PFSK-1 (cell line): Measurements from ENCODE around the gene MAFG.

Source experiments
- FOXP2 ChIP-seq: optimal IDR thresholded peaks from 2 replicates; pipeline ENCODE3; 2011; ENCODE audit warnings: borderline replicate concordance, control low read depth, inconsistent platforms; ENCODE audit not compliant: insufficient read depth; ENCODE audit errors: extremely low read length, extremely low read depth
- POLR2AphosphoS5 ChIP-seq: IDR thresholded peaks from 2 replicates; pipeline ENCODE4 v1.6.1; 2012; ENCODE audit warnings: low read depth, mild to moderate bottlenecking, control low read depth, low read length, moderate library complexity
- REST ChIP-seq, 2 experiments: IDR thresholded peaks; 2 replicates each; pipeline versions ENCODE4 v1.6.1 to v1.8.0; 2011 to 2012; ENCODE audit warnings: low read depth in 2 of 2, low read length in 2 of 2, control low read depth in 1 of 2, inconsistent platforms in 1 of 2, mild to moderate bottlenecking in 1 of 2, moderate library complexity in 1 of 2; ENCODE audit not compliant: insufficient read depth in 1 of 2
- SIN3A ChIP-seq: IDR thresholded peaks from 2 replicates; pipeline ENCODE4 v1.6.1; 2012; ENCODE audit warnings: mild to moderate bottlenecking, low read length, moderate library complexity, borderline replicate concordance; ENCODE audit not compliant: insufficient read depth
- TAF1 ChIP-seq: IDR thresholded peaks from 2 replicates; pipeline ENCODE4 v1.6.1; 2012; ENCODE audit warnings: low read length, control low read depth, borderline replicate concordance; ENCODE audit not compliant: insufficient read depth

The MAFG gene

GRCh38 chr17:81915331-81915730 lies 12.2 kb downstream of the MAFG start:
- no peak for TF ChIP-seq FOXP2

GRCh38 chr17:81914103-81914850 lies 13.3 kb downstream of the MAFG start:
- TF ChIP-seq POLR2AphosphoS5 (no peak), REST (IDR thresholded peaks at IDR 0.05; ENCODE audit: insufficient read depth in 1 of 2, low read depth in 2 of 2, low read length in 2 of 2) (no peak), TAF1 (no peak), SIN3A (no peak), FOXP2 (no peak)

GRCh38 chr17:81913394-81914102 lies 14.0 kb downstream of the MAFG start:
- TF ChIP-seq TAF1 (no peak), REST (IDR thresholded peaks at IDR 0.05; ENCODE audit: insufficient read depth in 1 of 2, low read depth in 2 of 2, low read length in 2 of 2) (no peak), POLR2AphosphoS5 (no peak), SIN3A (no peak), FOXP2 (no peak)

GRCh38 chr17:81912441-81913309 lies 14.9 kb downstream of the MAFG start:
- TF ChIP-seq TAF1 (no peak), REST (IDR thresholded peaks at IDR 0.05; ENCODE audit: insufficient read depth in 1 of 2, low read depth in 2 of 2, low read length in 2 of 2) (no peak), POLR2AphosphoS5 (no peak), SIN3A (no peak), FOXP2 (no peak)

- no peak for TF ChIP-seq REST (IDR thresholded peaks at IDR 0.05; ENCODE audit: insufficient read depth in 1 of 2, low read depth in 2 of 2, low read length in 2 of 2)
- TF ChIP-seq POLR2AphosphoS5 = no peak
- no peak for TF ChIP-seq FOXP2
- no peak for TF ChIP-seq SIN3A
- no peak for TF ChIP-seq TAF1
These were observed 15.6 kb downstream of the MAFG start for GRCh38 chr17:81911969-81912368.
